Tibial nerve (tissue), 4 donors: ENCODE results near the gene TYRP1.

Experiments used
- CTCF ChIP-seq, 5 experiments: fragments of 200-600 bp in 3 of 5; fragments of 450-650 bp in 2 of 5; sonication (generic) in 3 of 5; IDR thresholded peaks; one replicate each; pipeline ENCODE4 v1.5.1; 2016 to 2019; ENCODE audit warnings: antibody characterized with exemption in 5 of 5, mild to moderate bottlenecking in 3 of 5, moderate library complexity in 2 of 5
- EP300 ChIP-seq, 2 donors: sonication (generic); formaldehyde crosslinking; IDR thresholded peaks; one replicate each; pipeline ENCODE4 v1.6.1; 2017; ENCODE audit warnings: antibody characterized with exemption in 2 of 2, mild to moderate bottlenecking in 1 of 2
- POLR2A ChIP-seq, 2 donors: fragments of 450-650 bp; IDR thresholded peaks; one replicate each; pipeline ENCODE4 v1.6.1; 2017; ENCODE audit warnings: antibody characterized with exemption in 2 of 2, mild to moderate bottlenecking in 2 of 2, moderate library complexity in 2 of 2

- TF ChIP-seq CTCF (IDR thresholded peaks at IDR 0.05) (no peak), EP300 (IDR thresholded peaks at IDR 0.05) (no peak), POLR2A (IDR thresholded peaks at IDR 0.05) (no peak)
Observed at GRCh38 chr9:12730198-12730597, 37.0 kb downstream of the TYRP1 start.
